ENCODE measurements around the gene PPP2R2C. TPM values are rescaled to one million over a fixed set of nuclear protein-coding genes. Genes with fewer than 3 reads are reported as not detected.

PPP2R2C gene
- total RNA-seq, 2 experiments from 2014 or later: not detected

DNA sequence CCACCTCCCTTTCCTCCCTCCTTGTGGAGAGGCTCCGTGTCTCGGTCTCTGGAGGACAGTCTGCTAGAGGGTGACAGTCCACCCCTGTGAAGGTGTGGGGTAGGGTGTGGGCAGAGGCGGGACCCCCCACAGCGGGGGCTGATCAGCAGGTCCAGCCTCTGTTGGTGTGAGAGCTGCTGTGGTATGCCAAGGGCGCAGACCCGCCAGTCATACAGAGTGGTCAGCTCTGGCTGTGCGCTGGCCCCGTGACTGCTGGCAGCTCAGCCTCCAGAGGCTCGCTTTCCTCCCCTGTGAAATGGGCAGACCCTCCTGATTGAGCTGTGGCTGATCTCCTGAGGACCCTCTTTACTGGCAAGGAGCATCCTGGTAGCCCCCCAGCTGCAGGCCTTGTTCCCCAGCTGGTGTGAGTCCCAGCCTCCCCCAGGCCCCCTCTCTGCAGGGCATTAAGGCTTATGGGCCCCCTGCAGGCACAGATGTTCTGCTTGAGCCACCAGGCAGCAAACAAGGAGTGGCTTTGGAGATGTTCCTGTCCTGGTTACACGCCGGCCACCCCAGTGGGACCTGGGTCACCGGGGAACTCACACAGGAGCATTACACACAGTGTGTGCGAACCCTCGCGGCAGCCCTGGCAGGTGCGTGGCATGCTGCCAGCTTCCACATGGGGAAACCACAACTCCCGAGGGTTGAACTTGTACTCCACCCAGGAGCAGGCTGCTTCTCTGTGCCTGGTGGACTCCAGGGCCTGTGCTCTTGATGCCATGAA is 76.8 kb downstream of the PPP2R2C start:
- Mint-ChIP-seq H3K4me3 (no peak overlapping the region), H3K27me3 (peaks cover 5% of the 10 kb centered on the region), H3K4me1 (no peaks in the 10 kb centered on the region), H3K36me3 (ENCODE audit: low read depth) (no peaks in the 10 kb centered on the region), H3K27ac (no peak overlapping the region), H3K9me3 (no peaks in the 10 kb centered on the region)
- ChIA-PET CTCF (no interaction called here), POLR2A (no interaction called here)
- no peak for DNase-seq

DNA sequence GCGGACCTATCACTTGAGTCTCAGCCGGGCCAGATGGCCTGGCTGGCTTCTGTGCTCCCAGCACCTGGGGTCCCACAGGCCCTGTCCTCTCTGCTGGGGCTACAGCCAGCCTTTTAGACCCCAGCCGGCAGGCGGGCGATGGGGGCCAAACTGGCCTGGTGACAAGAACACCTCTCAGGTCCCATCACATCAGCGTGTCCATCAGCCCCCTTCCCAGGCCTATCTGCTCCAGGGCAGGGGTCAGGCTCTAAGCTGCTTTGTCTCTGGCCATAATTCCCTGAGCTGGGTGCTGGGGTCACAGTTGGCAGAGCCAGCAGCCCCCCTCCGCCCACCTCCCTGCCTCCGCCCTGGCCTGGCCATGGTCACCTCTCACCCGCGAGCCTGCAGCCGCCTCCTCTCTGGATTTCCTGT is 77.7 kb downstream of the PPP2R2C start:
- H3K36me3 Mint-ChIP-seq (ENCODE audit: low read depth): no peaks in the 10 kb centered on the region
- H3K4me1 Mint-ChIP-seq: no peaks in the 10 kb centered on the region
- CTCF ChIA-PET: no interaction called here
- POLR2A ChIA-PET: no interaction called here
- no peaks in the 10 kb centered on the region for H3K9me3 Mint-ChIP-seq
- no peak overlapping the region for H3K4me3 Mint-ChIP-seq
- no peak overlapping the region for H3K27ac Mint-ChIP-seq
- H3K27me3 Mint-ChIP-seq: peaks cover 2% of the 10 kb centered on the region
- DNase-seq: no peak

- Mint-ChIP-seq H3K4me3 (no peak overlapping the region), H3K9me3 (no peaks in the 10 kb centered on the region), H3K27me3 (peaks cover 2% of the 10 kb centered on the region), H3K27ac (no peak overlapping the region), H3K36me3 (ENCODE audit: low read depth) (no peaks in the 10 kb centered on the region), H3K4me1 (no peaks in the 10 kb centered on the region)
- ChIA-PET POLR2A (no interaction called here), CTCF (no interaction called here)
- no peak for DNase-seq
Observed at GRCh38 chr4:6393544-6394475, 78.6 kb downstream of the PPP2R2C start.

- peaks cover 2% of the 10 kb centered on the region for H3K27me3 Mint-ChIP-seq
- H3K27ac Mint-ChIP-seq: no peak overlapping the region
- ChIA-PET CTCF (no interaction called here), POLR2A (no interaction called here)
- H3K36me3 Mint-ChIP-seq (ENCODE audit: low read depth): no peaks in the 10 kb centered on the region
- DNase-seq: no peak
- no peak overlapping the region for H3K4me3 Mint-ChIP-seq
- no peaks in the 10 kb centered on the region for H3K4me1 Mint-ChIP-seq
- H3K9me3 Mint-ChIP-seq: no peaks in the 10 kb centered on the region
Observed at GRCh38 chr4:6393066-6393465, 79.3 kb downstream of the PPP2R2C start.

DNA sequence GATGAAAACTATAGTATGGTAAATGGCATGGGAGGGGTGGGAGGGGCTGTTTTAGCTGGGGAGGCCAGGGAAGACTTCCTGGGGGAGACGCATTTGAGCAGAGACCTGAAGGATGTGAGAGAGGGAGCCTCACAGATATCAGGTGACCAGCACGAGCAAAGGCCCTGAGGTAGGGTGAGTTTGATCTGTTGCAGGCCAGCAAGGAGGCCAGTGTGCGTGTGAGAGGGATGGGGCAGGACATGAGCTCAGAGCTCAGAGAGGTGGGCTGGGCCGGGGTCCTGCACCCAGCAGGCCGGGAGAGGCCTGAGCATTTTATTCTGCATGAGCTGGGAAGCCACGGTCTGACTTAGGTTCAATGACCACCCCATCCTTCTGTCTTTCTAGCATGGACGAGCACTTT is 80.0 kb downstream of the PPP2R2C start:
- CTCF ChIA-PET: no interaction called here
- no peaks in the 10 kb centered on the region for H3K36me3 Mint-ChIP-seq (ENCODE audit: low read depth)
- H3K4me1 Mint-ChIP-seq: no peaks in the 10 kb centered on the region
- H3K9me3 Mint-ChIP-seq: no peaks in the 10 kb centered on the region
- no peak for DNase-seq
- H3K27ac Mint-ChIP-seq: no peak overlapping the region
- no peak overlapping the region for H3K4me3 Mint-ChIP-seq
- POLR2A ChIA-PET: no interaction called here
- H3K27me3 Mint-ChIP-seq: peaks cover 2% of the 10 kb centered on the region

GRCh38 chr4:6391852-6392188 is 80.6 kb downstream of the PPP2R2C start:
- no peak for DNase-seq
- H3K27me3 Mint-ChIP-seq: peaks cover 2% of the 10 kb centered on the region
- H3K27ac Mint-ChIP-seq: no peak overlapping the region
- H3K36me3 Mint-ChIP-seq (ENCODE audit: low read depth): no peaks in the 10 kb centered on the region
- no peak overlapping the region for H3K4me3 Mint-ChIP-seq
- no peaks in the 10 kb centered on the region for H3K4me1 Mint-ChIP-seq
- no peaks in the 10 kb centered on the region for H3K9me3 Mint-ChIP-seq
- ChIA-PET CTCF (no interaction called here), POLR2A (no interaction called here)

GRCh38 chr4:6391186-6391851 is 81.1 kb downstream of the PPP2R2C start:
- CTCF ChIA-PET: interaction anchor here (0.6 kb wide), 1 partner anchor 245 kb away, joined by 3 read pairs; no protein-coding TSS in a partner anchor

GRCh38 chr4:6390356-6390755 is 82.1 kb downstream of the PPP2R2C start:
- Mint-ChIP-seq H3K27me3 (peaks cover 2% of the 10 kb centered on the region), H3K36me3 (ENCODE audit: low read depth) (no peaks in the 10 kb centered on the region), H3K4me3 (no peak overlapping the region), H3K27ac (no peak overlapping the region), H3K4me1 (no peaks in the 10 kb centered on the region), H3K9me3 (no peaks in the 10 kb centered on the region)
- ChIA-PET CTCF (interaction anchor here (1.0 kb wide), 1 partner anchor 11 kb away, joined by 3 read pairs; no protein-coding TSS in a partner anchor), POLR2A (no interaction called here)
- no peak for DNase-seq

More at GRCh38 chr4:6391186-6391851, 81.1 kb downstream of the PPP2R2C start:
- DNase-seq: no peak
- no peaks in the 10 kb centered on the region for H3K4me1 Mint-ChIP-seq
- no peak overlapping the region for H3K27ac Mint-ChIP-seq
- POLR2A ChIA-PET: no interaction called here
- H3K27me3 Mint-ChIP-seq: peaks cover 2% of the 10 kb centered on the region
- no peaks in the 10 kb centered on the region for H3K9me3 Mint-ChIP-seq
- H3K4me3 Mint-ChIP-seq: no peak overlapping the region
- H3K36me3 Mint-ChIP-seq (ENCODE audit: low read depth): no peaks in the 10 kb centered on the region

GRCh38 chr4:6389142-6389825 is 83.1 kb downstream of the PPP2R2C start:
- Mint-ChIP-seq H3K27ac (no peak overlapping the region), H3K27me3 (peaks cover 2% of the 10 kb centered on the region), H3K36me3 (ENCODE audit: low read depth) (no peaks in the 10 kb centered on the region), H3K4me3 (no peak overlapping the region), H3K4me1 (no peaks in the 10 kb centered on the region), H3K9me3 (no peaks in the 10 kb centered on the region)
- ChIA-PET POLR2A (no interaction called here), CTCF (interaction anchor here (0.6 kb wide), 1 partner anchor 19 kb away, joined by 3 read pairs; no protein-coding TSS in a partner anchor)
- DNase-seq: no peak

- Mint-ChIP-seq H3K27me3 (peaks cover 2% of the 10 kb centered on the region), H3K36me3 (ENCODE audit: low read depth) (no peaks in the 10 kb centered on the region), H3K4me1 (no peaks in the 10 kb centered on the region), H3K27ac (no peak overlapping the region), H3K9me3 (no peaks in the 10 kb centered on the region), H3K4me3 (no peak overlapping the region)
- DNase-seq: no peak
- ChIA-PET POLR2A (no interaction called here), CTCF (no interaction called here)
Observed at GRCh38 chr4:6388713-6389112, 83.7 kb downstream of the PPP2R2C start.

DNA sequence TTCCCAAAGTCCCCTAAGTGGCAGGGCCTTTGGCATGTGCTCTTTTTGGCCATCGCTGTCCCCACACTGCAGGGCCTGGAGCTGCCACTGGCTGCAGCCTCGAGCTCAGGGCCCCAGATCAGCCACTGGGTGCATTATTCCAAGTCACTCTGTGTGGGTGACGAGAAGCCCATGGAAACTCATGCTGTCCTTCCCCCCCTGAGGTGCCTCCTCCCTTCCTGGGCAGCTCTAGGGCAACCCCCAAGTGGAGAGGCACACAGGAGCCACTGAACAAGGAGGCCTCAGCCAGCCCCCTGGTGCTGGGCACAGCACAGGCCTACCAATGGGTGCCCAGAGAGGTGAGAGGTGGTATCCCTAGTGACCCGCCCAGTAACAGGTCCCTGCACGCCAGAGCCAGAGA is 84.5 kb downstream of the PPP2R2C start:
- Mint-ChIP-seq H3K27ac (no peak overlapping the region), H3K9me3 (no peaks in the 10 kb centered on the region), H3K4me1 (no peaks in the 10 kb centered on the region)

GRCh38 chr4:6386091-6386490 is 86.3 kb downstream of the PPP2R2C start:
- no peak overlapping the region for H3K27ac Mint-ChIP-seq
- H3K27me3 Mint-ChIP-seq: peaks cover 2% of the 10 kb centered on the region
- POLR2A ChIA-PET: no interaction called here
- no peaks in the 10 kb centered on the region for H3K9me3 Mint-ChIP-seq
- CTCF ChIA-PET: no interaction called here
- no peak for DNase-seq
- H3K4me1 Mint-ChIP-seq: no peaks in the 10 kb centered on the region
- no peaks in the 10 kb centered on the region for H3K36me3 Mint-ChIP-seq (ENCODE audit: low read depth)
- no peak overlapping the region for H3K4me3 Mint-ChIP-seq

More for the DNA sequence above, 84.5 kb downstream of the PPP2R2C start:
- Mint-ChIP-seq H3K27me3 (peaks cover 2% of the 10 kb centered on the region), H3K4me3 (no peak overlapping the region), H3K36me3 (ENCODE audit: low read depth) (no peaks in the 10 kb centered on the region)
- CTCF ChIA-PET: no interaction called here
- POLR2A ChIA-PET: no interaction called here
- DNase-seq: no peak

- ChIA-PET CTCF (no interaction called here), POLR2A (no interaction called here)
- no peak for DNase-seq
- no peaks in the 10 kb centered on the region for H3K36me3 Mint-ChIP-seq (ENCODE audit: low read depth)
- peaks cover 2% of the 10 kb centered on the region for H3K27me3 Mint-ChIP-seq
- H3K4me1 Mint-ChIP-seq: no peaks in the 10 kb centered on the region
- H3K9me3 Mint-ChIP-seq: no peaks in the 10 kb centered on the region
- H3K4me3 Mint-ChIP-seq: no peak overlapping the region
- no peak overlapping the region for H3K27ac Mint-ChIP-seq
Observed at GRCh38 chr4:6385288-6385687, 87.1 kb downstream of the PPP2R2C start.

All from activated CD4-positive, alpha-beta T cell treated with anti-CD3 and anti-CD28 coated beads, Interleukin-2, amount 10 ng/mL, durations not matched to agents 7 days and 5 days (primary cell).